ENCODE measurements around the gene GPX1.
"Not testable (repeated sequence)": the region's sequence is repeated elsewhere in the genome, so short reads cannot be mapped to it uniquely, and the experiment has no call there.

GPX1 gene

GRCh38 chr3:49378249-49378895 lies 20.2 kb upstream of the GPX1 start:
- Mint-ChIP-seq H3K9me3 (peaks cover 4% of the 10 kb centered on the region), H3K27me3 (no peaks in the 10 kb centered on the region), H3K27ac (peak overlapping the region; percentile 82), H3K36me3 (ENCODE audit: low read depth) (peaks cover 42% of the 10 kb centered on the region), H3K4me1 (peaks cover 47% of the 10 kb centered on the region), H3K4me3 (no peak overlapping the region)
- DNase-seq, result no peak
- ATAC-seq, result no peak

- no peaks in the 10 kb centered on the region for H3K27me3 Mint-ChIP-seq
- H3K27ac Mint-ChIP-seq, result peak overlapping the region; percentile 86
- ATAC-seq (peak; percentile 92), DNase-seq (peak; percentile 60)
- peaks cover 4% of the 10 kb centered on the region for H3K9me3 Mint-ChIP-seq
- peak overlapping the region; percentile 51 for H3K4me3 Mint-ChIP-seq
- H3K4me1 Mint-ChIP-seq, result peaks cover 41% of the 10 kb centered on the region
- peaks cover 49% of the 10 kb centered on the region for H3K36me3 Mint-ChIP-seq (ENCODE audit: low read depth)
Measured at GRCh38 chr3:49377483-49377882, 19.3 kb upstream of the GPX1 start.

GRCh38 chr3:49371946-49372345 lies 13.8 kb upstream of the GPX1 start:
- Mint-ChIP-seq H3K9me3 (no peaks in the 10 kb centered on the region), H3K4me1 (peaks cover 23% of the 10 kb centered on the region), H3K36me3 (ENCODE audit: low read depth) (peaks cover 59% of the 10 kb centered on the region), H3K27me3 (no peaks in the 10 kb centered on the region), H3K4me3 (no peak overlapping the region), H3K27ac (no peak overlapping the region)
- no peak for ATAC-seq
- no peak for DNase-seq

- DNase-seq, result no peak
- ATAC-seq, result no peak
- H3K9me3 Mint-ChIP-seq, result no peaks in the 10 kb centered on the region
- peaks cover 68% of the 10 kb centered on the region for H3K36me3 Mint-ChIP-seq (ENCODE audit: low read depth)
- H3K4me1 Mint-ChIP-seq, result peaks cover 14% of the 10 kb centered on the region
- H3K27me3 Mint-ChIP-seq, result no peaks in the 10 kb centered on the region
- no peak overlapping the region for H3K4me3 Mint-ChIP-seq
- peak overlapping the region; percentile 10 for H3K27ac Mint-ChIP-seq
Measured at GRCh38 chr3:49370585-49371290, 12.6 kb upstream of the GPX1 start.

- Mint-ChIP-seq H3K36me3 (ENCODE audit: low read depth) (peaks cover 64% of the 10 kb centered on the region), H3K4me1 (peaks cover 28% of the 10 kb centered on the region), H3K27me3 (no peaks in the 10 kb centered on the region), H3K27ac (peak overlapping the region; percentile 75), H3K9me3 (no peaks in the 10 kb centered on the region), H3K4me3 (no peak overlapping the region)
- DNase-seq (no peak), ATAC-seq (no peak)
Measured at GRCh38 chr3:49362561-49362960, 4.4 kb upstream of the GPX1 start.

GRCh38 chr3:49359623-49360022 lies 1.5 kb upstream of the GPX1 start:
- H3K9me3 Mint-ChIP-seq, result no peaks in the 10 kb centered on the region
- peak overlapping the region; percentile 97 for H3K27ac Mint-ChIP-seq
- peak overlapping the region; percentile 97 for H3K4me3 Mint-ChIP-seq
- no peak for DNase-seq
- H3K4me1 Mint-ChIP-seq, result peaks cover 47% of the 10 kb centered on the region
- H3K27me3 Mint-ChIP-seq, result no peaks in the 10 kb centered on the region
- peaks cover 62% of the 10 kb centered on the region for H3K36me3 Mint-ChIP-seq (ENCODE audit: low read depth)
- ATAC-seq, result no peak

GRCh38 chr3:49358884-49359225 lies 702 bp upstream of the GPX1 start:
- Mint-ChIP-seq H3K9me3 (no peaks in the 10 kb centered on the region), H3K27ac (peak overlapping the region; percentile 97), H3K4me1 (peaks cover 48% of the 10 kb centered on the region), H3K27me3 (no peaks in the 10 kb centered on the region), H3K36me3 (ENCODE audit: low read depth) (peaks cover 60% of the 10 kb centered on the region), H3K4me3 (peak overlapping the region; percentile 97)
- ATAC-seq (peak; percentile 42), DNase-seq (no peak)

GRCh38 chr3:49357443-49358216 lies 523 bp downstream of the GPX1 start:
- Mint-ChIP-seq H3K27ac (peak overlapping the region; percentile 97), H3K4me1 (peaks cover 45% of the 10 kb centered on the region), H3K4me3 (peak overlapping the region; percentile 97), H3K36me3 (ENCODE audit: low read depth) (peaks cover 51% of the 10 kb centered on the region)
- DNase-seq (peak; percentile 61), ATAC-seq (peak; percentile 22)
- H3K27me3 Mint-ChIP-seq, H3K9me3 Mint-ChIP-seq: not testable (repeated sequence)

- H3K9me3 Mint-ChIP-seq, H3K27me3 Mint-ChIP-seq, ATAC-seq, DNase-seq: not testable (repeated sequence)
- Mint-ChIP-seq H3K4me1 (peaks cover 45% of the 10 kb centered on the region), H3K4me3 (peak overlapping the region; percentile 97), H3K27ac (peak overlapping the region; percentile 97), H3K36me3 (ENCODE audit: low read depth) (peaks cover 46% of the 10 kb centered on the region)
Measured at GRCh38 chr3:49357095-49357442, 1.1 kb downstream of the GPX1 start.

- ATAC-seq (no peak), DNase-seq (no peak)
- Mint-ChIP-seq H3K36me3 (ENCODE audit: low read depth) (peaks cover 21% of the 10 kb centered on the region), H3K27ac (no peak overlapping the region), H3K9me3 (no peaks in the 10 kb centered on the region), H3K4me3 (no peak overlapping the region), H3K4me1 (peaks cover 38% of the 10 kb centered on the region), H3K27me3 (no peaks in the 10 kb centered on the region)
Measured at GRCh38 chr3:49352890-49353421, 5.2 kb downstream of the GPX1 start.

GRCh38 chr3:49352281-49352680 lies 5.9 kb downstream of the GPX1 start:
- H3K4me3 Mint-ChIP-seq, result no peak overlapping the region
- no peak overlapping the region for H3K27ac Mint-ChIP-seq
- H3K27me3 Mint-ChIP-seq, result no peaks in the 10 kb centered on the region
- H3K36me3 Mint-ChIP-seq (ENCODE audit: low read depth), result peaks cover 17% of the 10 kb centered on the region
- H3K9me3 Mint-ChIP-seq, result no peaks in the 10 kb centered on the region
- ATAC-seq (no peak), DNase-seq (no peak)
- peaks cover 35% of the 10 kb centered on the region for H3K4me1 Mint-ChIP-seq

GRCh38 chr3:49351521-49352011 lies 6.6 kb downstream of the GPX1 start:
- ATAC-seq, result no peak
- Mint-ChIP-seq H3K27ac (no peak overlapping the region), H3K9me3 (no peaks in the 10 kb centered on the region), H3K36me3 (ENCODE audit: low read depth) (peaks cover 14% of the 10 kb centered on the region), H3K4me3 (no peak overlapping the region), H3K4me1 (peaks cover 34% of the 10 kb centered on the region), H3K27me3 (no peaks in the 10 kb centered on the region)
- no peak for DNase-seq

GRCh38 chr3:49349348-49350114 lies 8.6 kb downstream of the GPX1 start:
- Mint-ChIP-seq H3K27ac (no peak overlapping the region), H3K4me3 (no peak overlapping the region), H3K36me3 (ENCODE audit: low read depth) (peaks cover 2% of the 10 kb centered on the region), H3K9me3 (no peaks in the 10 kb centered on the region), H3K4me1 (peaks cover 34% of the 10 kb centered on the region), H3K27me3 (no peaks in the 10 kb centered on the region)
- ATAC-seq (no peak), DNase-seq (no peak)

GRCh38 chr3:49348361-49348760 lies 9.8 kb downstream of the GPX1 start:
- H3K27ac Mint-ChIP-seq; H3K27me3 Mint-ChIP-seq; H3K36me3 Mint-ChIP-seq (ENCODE audit: low read depth): not testable (repeated sequence)

More at GRCh38 chr3:49348361-49348760, 9.8 kb downstream of the GPX1 start:
- not testable (repeated sequence) for DNase-seq, ATAC-seq, H3K4me3 Mint-ChIP-seq, H3K9me3 Mint-ChIP-seq
- H3K4me1 Mint-ChIP-seq, result peaks cover 36% of the 10 kb centered on the region

Measured in activated naive CD8-positive, alpha-beta T cell treated with anti-CD3 and anti-CD28 coated beads, Interleukin-2, amount 50 U/mL, for 24 hours (primary cell).